ENCODE measurements around the gene MAP3K6. TPM values are rescaled to one million over a fixed set of nuclear protein-coding genes. Genes with fewer than 3 reads are reported as not detected.

Gene MAP3K6
- total and polyA plus RNA-seq, 11 donors, result 21.1 to 77.0 (median 47.5) TPM

DNA sequence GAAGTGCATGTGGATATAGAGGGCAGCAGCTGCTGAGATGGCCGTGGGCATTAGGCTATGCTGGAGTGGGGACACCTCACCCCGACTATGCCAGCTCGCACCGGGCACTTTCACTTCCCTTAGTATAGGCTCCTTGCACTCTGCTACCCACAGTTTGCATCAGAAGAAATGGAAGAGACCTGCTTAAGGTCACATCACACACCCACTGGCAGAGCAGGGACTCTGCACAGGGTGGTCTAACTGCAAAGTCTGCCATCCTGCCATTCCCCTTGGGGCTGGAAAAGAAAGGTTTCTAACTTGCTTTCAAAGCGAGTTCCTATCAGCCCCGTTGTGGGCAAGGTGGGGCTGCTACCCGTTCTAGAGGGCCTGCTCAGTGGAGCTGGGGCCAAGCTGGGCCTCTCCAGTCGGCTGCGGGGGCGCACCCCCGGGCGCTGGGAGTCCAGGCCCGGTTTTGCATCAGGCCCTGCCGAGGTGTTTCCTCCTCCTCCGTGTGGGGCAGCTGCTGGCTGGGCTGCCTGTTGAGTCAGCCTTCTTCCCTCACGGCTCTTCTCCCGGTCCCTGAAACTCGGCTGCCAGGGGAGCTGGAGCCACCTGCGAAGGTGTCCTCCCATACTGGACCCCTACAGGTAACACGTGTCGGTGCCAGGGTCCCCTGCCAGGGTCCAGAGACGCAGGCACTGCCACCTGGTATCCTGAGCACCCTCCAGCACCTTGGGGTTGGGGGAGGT is 25.1 kb downstream of the MAP3K6 start, which contains the start of gene SYTL1:
SYTL1 (plus strand) TSS at position 498 of the 728 bp plus-strand sequence. CDS start 3,313 bp downstream, outside the sequence.
- Histone ChIP-seq H3K27me3 (no peaks in the 10 kb centered on the region), H3K27ac (peak within 1 kb of the TSS in 3 of 12 donors; percentile 29 to 88 (median 37)), H3K9me3 (no peaks in the 10 kb centered on the region), H3K4me3 (peak within 1 kb of the TSS in 6 of 12 donors; percentile 2 to 60 (median 30)), H3K4me1 (peaks cover 0 to 32% (median 4%) of the 10 kb centered on the region in 12 donors), H3K36me3 (peaks cover 0 to 9% (median 4%) of the 10 kb centered on the region in 9 donors)
- DNase-seq (peak in 1 of 5 donors; percentile 66), ATAC-seq (peak in 2 of 4 donors; percentile 25 to 51)
- WGBS, 4 donors, result 36 to 49% (median 46%) methylated on average over 17 to 22 of the region's 22 CpGs
- intact Hi-C loops (cut with DNase I), result loop anchor here in 1 of 10 donors (5.0 kb wide), 1 partner anchor 34 kb away; no protein-coding TSS in a partner anchor
- no peak for TF ChIP-seq POLR2A (IDR thresholded peaks at IDR 0.05)
- TF ChIP-seq, protein P1, sequence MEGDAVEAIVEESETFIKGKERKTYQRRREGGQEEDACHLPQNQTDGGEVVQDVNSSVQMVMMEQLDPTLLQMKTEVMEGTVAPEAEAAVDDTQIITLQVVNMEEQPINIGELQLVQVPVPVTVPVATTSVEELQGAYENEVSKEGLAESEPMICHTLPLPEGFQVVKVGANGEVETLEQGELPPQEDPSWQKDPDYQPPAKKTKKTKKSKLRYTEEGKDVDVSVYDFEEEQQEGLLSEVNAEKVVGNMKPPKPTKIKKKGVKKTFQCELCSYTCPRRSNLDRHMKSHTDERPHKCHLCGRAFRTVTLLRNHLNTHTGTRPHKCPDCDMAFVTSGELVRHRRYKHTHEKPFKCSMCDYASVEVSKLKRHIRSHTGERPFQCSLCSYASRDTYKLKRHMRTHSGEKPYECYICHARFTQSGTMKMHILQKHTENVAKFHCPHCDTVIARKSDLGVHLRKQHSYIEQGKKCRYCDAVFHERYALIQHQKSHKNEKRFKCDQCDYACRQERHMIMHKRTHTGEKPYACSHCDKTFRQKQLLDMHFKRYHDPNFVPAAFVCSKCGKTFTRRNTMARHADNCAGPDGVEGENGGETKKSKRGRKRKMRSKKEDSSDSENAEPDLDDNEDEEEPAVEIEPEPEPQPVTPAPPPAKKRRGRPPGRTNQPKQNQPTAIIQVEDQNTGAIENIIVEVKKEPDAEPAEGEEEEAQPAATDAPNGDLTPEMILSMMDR (IDR thresholded peaks at IDR 0.05), result no peak

DNA sequence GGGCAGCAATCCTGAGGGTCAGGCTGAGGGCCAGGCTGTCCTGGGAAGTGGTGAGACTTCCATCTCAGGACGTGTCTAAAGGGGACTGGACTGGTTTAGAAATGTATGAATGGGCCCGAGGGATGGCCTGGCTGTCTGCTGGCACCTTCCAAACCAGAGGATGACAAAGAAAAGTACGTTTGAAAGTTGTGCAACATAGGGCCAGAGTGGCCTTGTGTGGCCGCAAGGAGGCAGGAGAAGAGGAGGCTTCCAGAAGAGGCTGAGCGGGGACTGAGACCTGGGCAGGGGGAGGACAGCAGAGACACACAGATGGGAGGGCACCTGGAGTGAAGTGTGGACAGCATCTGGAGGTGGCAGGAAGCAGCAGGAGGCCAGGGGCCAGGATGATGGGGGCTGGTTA is 27.5 kb downstream of the MAP3K6 start:
- TF ChIP-seq, protein P1 (IDR thresholded peaks at IDR 0.05), result no peak
- TF ChIP-seq POLR2A (IDR thresholded peaks at IDR 0.05), result no peak
- no peak for DNase-seq
- no peak overlapping the region for H3K4me3 ChIP-seq
- H3K27ac ChIP-seq, result no peak overlapping the region
- H3K27me3 ChIP-seq, result no peaks in the 10 kb centered on the region
- 60 to 63% (median 61%) methylated on average over 5 of the region's 5 CpGs for WGBS, 4 donors
- H3K36me3 ChIP-seq, result peaks cover 3 to 34% (median 29%) of the 10 kb centered on the region in 9 donors
- peaks cover 0 to 32% (median 4%) of the 10 kb centered on the region in 12 donors for H3K4me1 ChIP-seq
- H3K9me3 ChIP-seq, result no peaks in the 10 kb centered on the region
- intact Hi-C loops (cut with DNase I), result no loop called here
- ATAC-seq, result no peak

DNA sequence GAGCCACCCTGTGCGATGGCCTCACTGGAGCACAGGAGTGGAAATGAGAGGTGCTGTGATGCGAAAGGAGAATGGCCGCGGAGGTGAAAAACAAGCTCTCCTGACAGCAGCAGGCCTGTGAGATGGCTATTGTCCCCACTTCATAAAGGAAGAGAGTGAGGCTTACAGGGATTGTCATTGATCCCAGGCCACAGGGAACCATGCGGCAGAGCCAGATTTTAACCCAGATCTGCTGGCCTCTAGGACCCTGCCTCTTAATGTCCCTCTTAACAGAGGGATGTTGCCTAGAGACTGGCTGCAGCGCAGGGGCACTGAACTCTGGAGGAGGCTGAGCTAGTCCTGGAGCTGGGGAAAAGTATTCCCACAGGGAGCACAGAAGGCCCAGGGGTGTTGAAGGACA is 28.0 kb downstream of the MAP3K6 start:
- ATAC-seq (no peak), DNase-seq (no peak)
- WGBS, 4 donors, result 91 to 96% (median 95%) methylated on average over 5 to 6 of the region's 6 CpGs
- no peak overlapping the region for H3K4me3 ChIP-seq
- H3K27ac ChIP-seq, result no peak overlapping the region
- H3K27me3 ChIP-seq, result no peaks in the 10 kb centered on the region
- peaks cover 0 to 29% (median 4%) of the 10 kb centered on the region in 12 donors for H3K4me1 ChIP-seq
- H3K36me3 ChIP-seq, result peaks cover 3 to 38% (median 33%) of the 10 kb centered on the region in 9 donors
- TF ChIP-seq, protein P1 (IDR thresholded peaks at IDR 0.05), result no peak
- TF ChIP-seq POLR2A (IDR thresholded peaks at IDR 0.05), result no peak
- H3K9me3 ChIP-seq, result no peaks in the 10 kb centered on the region
- intact Hi-C loops (cut with DNase I), result no loop called here

DNA sequence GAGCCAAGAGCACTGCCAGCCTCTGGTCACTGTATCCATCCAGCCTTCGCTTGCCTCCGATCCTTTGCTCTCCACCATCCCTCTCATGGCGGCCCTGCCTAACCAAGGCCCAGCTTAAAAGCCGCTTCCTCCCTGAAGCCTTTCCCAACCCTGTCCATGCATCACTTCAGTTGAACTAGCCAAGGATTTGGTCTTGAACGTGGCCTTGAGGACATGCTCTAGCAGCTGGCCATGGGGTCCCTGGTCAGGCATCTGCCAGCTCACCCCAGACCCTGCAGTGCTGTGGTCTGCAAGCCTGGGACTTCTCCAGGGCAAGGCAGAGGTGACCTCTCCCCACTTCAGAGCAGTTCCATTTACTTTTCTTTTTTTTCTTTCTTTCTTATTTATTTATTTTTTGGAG is 30.0 kb downstream of the MAP3K6 start:
- DNase-seq, result peak in 2 of 5 donors; percentile 1 to 5
- intact Hi-C loops (cut with DNase I), result no loop called here
- Histone ChIP-seq H3K27me3 (no peaks in the 10 kb centered on the region), H3K4me1 (peaks cover 0 to 19% (median 10%) of the 10 kb centered on the region in 12 donors), H3K4me3 (no peak overlapping the region), H3K36me3 (peaks cover 3 to 58% (median 50%) of the 10 kb centered on the region in 9 donors), H3K9me3 (no peaks in the 10 kb centered on the region), H3K27ac (no peak overlapping the region)
- ATAC-seq, result no peak
- TF ChIP-seq, protein P1 (IDR thresholded peaks at IDR 0.05), result no peak
- no peak for TF ChIP-seq POLR2A (IDR thresholded peaks at IDR 0.05)
- WGBS, 4 donors, result 95% methylated on average over 5 of the region's 5 CpGs
